ENCODE data around the gene NEURL1. TPM values are rescaled to one million over a fixed set of nuclear protein-coding genes. Genes with fewer than 3 reads are reported as not detected.

The NEURL1 gene
- total RNA-seq, 4 donors from 2014 or later = 0.39 to 0.60 TPM; not detected in 2

DNA sequence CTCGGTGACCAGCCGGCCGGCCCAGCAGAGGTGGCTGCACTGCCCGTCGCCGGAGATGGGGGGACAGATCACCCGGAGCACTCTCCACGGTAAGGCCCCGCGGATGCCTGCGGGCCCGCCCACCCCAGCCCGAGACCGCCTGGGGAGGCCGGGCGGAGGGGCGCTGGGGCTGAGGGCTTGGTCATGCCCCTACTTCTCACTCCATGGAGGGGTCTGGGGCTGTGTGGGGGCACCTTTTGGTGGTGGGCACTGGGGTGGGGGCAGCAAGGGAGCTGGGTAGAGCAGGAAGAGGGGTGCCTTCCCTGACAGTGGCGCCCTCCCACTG lies 61.8 kb downstream of the NEURL1 start:
- Histone ChIP-seq H3K4me3 (peak overlapping the region; percentile 16 to 56 (median 38)), H3K36me3 (no peaks in the 10 kb centered on the region), H3K27ac (peak overlapping the region in 1 of 4 donors; percentile 31), H3K27me3 (peaks cover 0 to 9% of the 10 kb centered on the region in 2 donors), H3K4me1 (peaks cover 0 to 11% (median 9%) of the 10 kb centered on the region in 4 donors), H3K9me3 (no peaks in the 10 kb centered on the region)
- no peak for TF ChIP-seq EP300 (IDR thresholded peaks at IDR 0.05)
- no peak for TF ChIP-seq CTCF (IDR thresholded peaks at IDR 0.05)
- TF ChIP-seq POLR2A (IDR thresholded peaks at IDR 0.05) = no peak
- DNase-seq (ENCODE audit: low spot score in 2 of 2) = no peak
- WGBS, 2 donors = 3 to 5% methylated on average over 9 to 16 of the region's 18 CpGs

- Histone ChIP-seq H3K36me3 (no peaks in the 10 kb centered on the region), H3K27me3 (peaks cover 0 to 9% of the 10 kb centered on the region in 2 donors), H3K9me3 (no peaks in the 10 kb centered on the region), H3K4me3 (peak overlapping the region in 2 of 4 donors; percentile 35 to 56), H3K4me1 (peaks cover 0 to 11% (median 9%) of the 10 kb centered on the region in 4 donors), H3K27ac (no peak overlapping the region)
- WGBS, 2 donors = 53 to 69% methylated on average over 9 to 11 of the region's 11 CpGs
- no peak for TF ChIP-seq CTCF (IDR thresholded peaks at IDR 0.05)
- no peak for TF ChIP-seq EP300 (IDR thresholded peaks at IDR 0.05)
- TF ChIP-seq POLR2A (IDR thresholded peaks at IDR 0.05) = no peak
- DNase-seq (ENCODE audit: low spot score in 2 of 2) = no peak
These were observed 62.2 kb downstream of the NEURL1 start for GRCh38 chr10:103555712-103556111.

- DNase-seq (ENCODE audit: low spot score in 2 of 2) = no peak
- H3K9me3 ChIP-seq = peaks cover 0 to 7% (median 0%) of the 10 kb centered on the region in 4 donors
- no peak for TF ChIP-seq EP300 (IDR thresholded peaks at IDR 0.05)
- no peak for TF ChIP-seq POLR2A (IDR thresholded peaks at IDR 0.05)
- TF ChIP-seq CTCF (IDR thresholded peaks at IDR 0.05) = no peak
- 82 to 83% methylated on average over 12 of the region's 12 CpGs for WGBS, 2 donors
- H3K4me1 ChIP-seq = peaks cover 0 to 11% (median 9%) of the 10 kb centered on the region in 4 donors
- H3K36me3 ChIP-seq = no peaks in the 10 kb centered on the region
- H3K27ac ChIP-seq = no peak overlapping the region
- no peak overlapping the region for H3K4me3 ChIP-seq
- peaks cover 0 to 13% of the 10 kb centered on the region in 2 donors for H3K27me3 ChIP-seq
These were observed 63.0 kb downstream of the NEURL1 start for GRCh38 chr10:103556383-103557007.

DNA sequence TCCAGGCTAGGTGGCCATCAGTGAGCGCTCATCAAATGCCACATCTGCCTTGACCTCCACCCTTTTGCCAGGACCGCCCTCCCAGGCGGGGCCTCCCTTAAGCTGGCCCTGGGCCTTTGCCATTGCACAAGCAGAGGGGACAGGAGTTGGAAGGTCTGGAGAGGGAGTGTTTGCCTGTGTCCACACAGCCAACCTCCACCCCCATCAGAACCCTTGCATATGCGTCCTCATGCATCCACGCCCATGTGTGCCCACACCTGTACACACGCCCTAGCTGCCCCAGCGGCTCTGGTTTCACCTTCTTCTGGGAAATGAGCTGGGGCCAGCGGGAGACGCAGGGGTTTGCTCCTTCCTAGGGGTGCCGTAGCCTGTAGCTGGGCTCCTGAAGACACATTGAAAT lies 64.0 kb downstream of the NEURL1 start:
- WGBS, 2 donors = 94 to 95% methylated on average over 10 of the region's 10 CpGs
- Histone ChIP-seq H3K27me3 (peaks cover 0 to 14% of the 10 kb centered on the region in 2 donors), H3K4me1 (peaks cover 0 to 11% (median 9%) of the 10 kb centered on the region in 4 donors), H3K9me3 (peaks cover 0 to 7% (median 0%) of the 10 kb centered on the region in 4 donors), H3K4me3 (no peak overlapping the region), H3K36me3 (no peaks in the 10 kb centered on the region), H3K27ac (no peak overlapping the region)
- TF ChIP-seq CTCF (IDR thresholded peaks at IDR 0.05) = no peak
- TF ChIP-seq EP300 (IDR thresholded peaks at IDR 0.05) = no peak
- TF ChIP-seq POLR2A (IDR thresholded peaks at IDR 0.05) = no peak
- DNase-seq (ENCODE audit: low spot score in 2 of 2) = no peak

DNA sequence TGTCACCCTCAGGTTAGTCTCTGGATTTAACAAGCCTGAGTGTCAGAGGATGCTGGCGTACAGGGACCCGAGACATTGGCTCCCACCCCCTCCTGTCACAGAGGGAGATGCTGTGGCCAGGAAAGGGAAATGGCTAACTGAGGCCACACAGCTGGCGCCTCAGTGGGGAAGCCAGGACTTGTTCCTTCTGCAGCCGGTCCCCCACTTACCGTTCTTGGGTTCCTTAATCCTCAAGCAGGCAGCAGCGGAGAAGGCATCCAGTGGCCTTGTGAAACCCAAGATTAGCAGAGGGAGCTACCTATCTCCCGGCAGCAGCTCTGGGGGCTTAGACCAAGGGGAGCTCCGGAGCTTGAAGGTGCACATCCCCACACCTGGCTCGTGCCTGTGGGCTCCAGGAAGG lies 65.4 kb downstream of the NEURL1 start:
- Histone ChIP-seq H3K27ac (no peak overlapping the region), H3K36me3 (no peaks in the 10 kb centered on the region), H3K4me3 (no peak overlapping the region), H3K4me1 (peaks cover 0 to 11% (median 9%) of the 10 kb centered on the region in 4 donors), H3K27me3 (peaks cover 0 to 14% of the 10 kb centered on the region in 2 donors), H3K9me3 (peaks cover 0 to 7% (median 0%) of the 10 kb centered on the region in 4 donors)
- 64 to 73% methylated on average over 9 of the region's 9 CpGs for WGBS, 2 donors
- no peak for TF ChIP-seq EP300 (IDR thresholded peaks at IDR 0.05)
- no peak for DNase-seq (ENCODE audit: low spot score in 2 of 2)

Data from tibial nerve (tissue), 4 donors.